Neuronal stem cell (in vitro differentiated cells): Measurements from ENCODE around the gene PPP1R14B. TPM values are rescaled to one million over a fixed set of nuclear protein-coding genes. Genes with fewer than 3 reads are reported as not detected.

Experiments used
- DNase-seq: peaks from one replicate; pipeline ENCODE4 v3.0.0-alpha.2; 2013; ENCODE audit warnings: low spot score
- H2AFZ ChIP-seq: one replicate; pipeline ENCODE4 v1.6.1; 2013; ENCODE audit warnings: mild to moderate bottlenecking, low read length, inconsistent platforms
- H2AK5ac ChIP-seq: 2 replicates; pipeline ENCODE4 v1.6.1; 2013; ENCODE audit warnings: low read depth, mild to moderate bottlenecking, inconsistent platforms, low read length, moderate library complexity, mixed read lengths
- H2BK120ac ChIP-seq: 2 replicates; pipeline ENCODE4 v1.6.1; 2013; ENCODE audit warnings: low read depth, mild to moderate bottlenecking, inconsistent platforms, low read length, moderate library complexity, mixed read lengths
- H2BK12ac ChIP-seq: one replicate; pipeline ENCODE4 v1.6.1; 2013; ENCODE audit warnings: low read length, inconsistent platforms
- H2BK15ac ChIP-seq: 2 replicates; pipeline ENCODE4 v1.6.1; 2013; ENCODE audit warnings: mild to moderate bottlenecking, low read length, inconsistent platforms, mixed read lengths
- H2BK5ac ChIP-seq: one replicate; pipeline ENCODE4 v1.6.1; 2013; ENCODE audit warnings: inconsistent platforms, mild to moderate bottlenecking, low read length, moderate library complexity
- H3K14ac ChIP-seq: one replicate; pipeline ENCODE4 v1.6.1; 2013; ENCODE audit warnings: low read length, inconsistent platforms
- H3K18ac ChIP-seq: 2 replicates; pipeline ENCODE4 v1.6.1; 2013; ENCODE audit warnings: low read length, inconsistent platforms
- H3K23ac ChIP-seq: 2 replicates; pipeline ENCODE4 v1.6.1; 2013; ENCODE audit warnings: low read depth, mild to moderate bottlenecking, mixed read lengths, low read length, inconsistent platforms; ENCODE audit not compliant: poor library complexity
- H3K27ac ChIP-seq: replicated peaks from 3 replicates; pipeline ENCODE4 v1.5.1; 2013; ENCODE audit warnings: low read length, inconsistent platforms
- H3K27me3 ChIP-seq, 3 experiments: 2 replicates each; pipeline ENCODE4 v1.6.1; 2013; ENCODE audit warnings: low read length in 3 of 3, mild to moderate bottlenecking in 2 of 3, inconsistent platforms in 1 of 3, low read depth in 1 of 3, mixed read lengths in 1 of 3, moderate library complexity in 1 of 3; ENCODE audit not compliant: control insufficient read depth in 3 of 3, insufficient read depth in 3 of 3
- H3K36me3 ChIP-seq, 2 donors: replicated peaks in 1 of 2; 2 replicates each; pipeline ENCODE4 v1.6.1; 2013; ENCODE audit warnings: low read length in 2 of 2; ENCODE audit not compliant: control insufficient read depth in 2 of 2, insufficient read depth in 2 of 2
- H3K4ac ChIP-seq: 2 replicates; pipeline ENCODE4 v1.6.1; 2013; ENCODE audit warnings: inconsistent platforms, mild to moderate bottlenecking, low read length, moderate library complexity
- H3K4me1 ChIP-seq, 2 donors: 1 replicate in 1 of 2; 2 replicates in 1 of 2; pipeline ENCODE4 v1.6.1; 2013; ENCODE audit warnings: low read length in 2 of 2, low read depth in 1 of 2; ENCODE audit not compliant: control insufficient read depth in 2 of 2, insufficient read depth in 1 of 2
- H3K4me2 ChIP-seq: one replicate; pipeline ENCODE4 v1.6.1; 2013; ENCODE audit warnings: mild to moderate bottlenecking, low read length, inconsistent platforms; ENCODE audit not compliant: insufficient read depth, poor library complexity, severe bottlenecking
- H3K4me3 ChIP-seq, 2 donors: 2 replicates each; pipeline ENCODE4 v1.5.1; 2013; ENCODE audit warnings: low read length in 2 of 2, mild to moderate bottlenecking in 2 of 2, inconsistent platforms in 1 of 2, moderate library complexity in 1 of 2
- H3K79me1 ChIP-seq: one replicate; pipeline ENCODE4 v1.6.1; 2013; ENCODE audit warnings: low read depth, mild to moderate bottlenecking, inconsistent platforms, low read length, moderate library complexity
- H3K9ac ChIP-seq: one replicate; pipeline ENCODE4 v1.6.1; 2013; ENCODE audit warnings: mild to moderate bottlenecking, low read depth, low read length, inconsistent platforms; ENCODE audit not compliant: poor library complexity
- H3K9me3 ChIP-seq, 2 donors: replicated peaks in 1 of 2; 2 replicates each; pipeline versions ENCODE3 to v1.6.1; 2013; ENCODE audit warnings: low read length in 2 of 2, mild to moderate bottlenecking in 2 of 2, inconsistent platforms in 1 of 2, low read depth in 1 of 2, mixed read lengths in 1 of 2, moderate library complexity in 1 of 2; ENCODE audit not compliant: control insufficient read depth in 2 of 2, insufficient read depth in 1 of 2
- H4K8ac ChIP-seq: one replicate; pipeline ENCODE4 v1.6.1; 2013; ENCODE audit warnings: low read depth, mild to moderate bottlenecking, inconsistent platforms, low read length, moderate library complexity
- H4K91ac ChIP-seq: one replicate; pipeline ENCODE4 v1.6.1; 2013; ENCODE audit warnings: low read length, low read depth, mild to moderate bottlenecking, inconsistent platforms; ENCODE audit not compliant: poor library complexity
- WGBS, 2 donors: extraction: QIAGEN DNeasy Blood & Tissue Kit; methylation state at CpG; one replicate each; pipeline ENCODE4 v1.1.7; 2013; ENCODE audit warnings: missing lambda C conversion rate in 2 of 2, mixed read lengths in 1 of 2; ENCODE audit not compliant: insufficient read length in 2 of 2, insufficient replicate concordance in 1 of 2; ENCODE audit errors: extremely low coverage in 2 of 2; 5-methylcytosine and 5-hydroxymethylcytosine counted together
- small RNA-seq: library from polyadenylated mRNA; stranded (forward); fragments of <200 nt; extraction: miRNeasy Mini kit (QIAGEN cat#:217004); gene quantifications from one replicate; pipeline ENCODE3, GENCODE V24; 2013; ENCODE audit not compliant: insufficient read depth

The PPP1R14B gene

GRCh38 chr11:64201543-64201942 lies 45.2 kb downstream of the PPP1R14B start:
- Histone ChIP-seq H3K18ac (no peak overlapping the region), H4K8ac (no peak overlapping the region), H3K4ac (no peak overlapping the region), H3K14ac (no peak overlapping the region), H3K4me2 (no peak overlapping the region), H4K91ac (no peak overlapping the region), H3K27ac (no peak overlapping the region), H3K4me3 (no peak overlapping the region), H3K27me3 (no peaks in the 10 kb centered on the region), H3K4me1 (peaks cover 0 to 6% of the 10 kb centered on the region in 2 donors), H2BK120ac (no peak overlapping the region), H3K79me1 (no peaks in the 10 kb centered on the region), H3K9me3 (peaks cover 0 to 2% of the 10 kb centered on the region in 2 donors), H3K36me3 (peaks cover 66 to 98% of the 10 kb centered on the region in 2 donors), H2BK15ac (no peak overlapping the region), H3K23ac (no peak overlapping the region), H2BK12ac (no peak overlapping the region), H3K9ac (no peak overlapping the region), H2AK5ac (no peak overlapping the region), H2BK5ac (no peak overlapping the region), H2AFZ (no peak overlapping the region)
- no peak for DNase-seq
- no CpG with 5 or more reads among the region's 3 CpGs for WGBS, 2 donors

GRCh38 chr11:64198511-64198910 lies 48.2 kb downstream of the PPP1R14B start:
- H3K18ac ChIP-seq: no peak overlapping the region
- peaks cover 0 to 6% of the 10 kb centered on the region in 2 donors for H3K4me1 ChIP-seq
- DNase-seq: no peak
- no peak overlapping the region for H2BK15ac ChIP-seq
- no peak overlapping the region for H3K14ac ChIP-seq
- no peak overlapping the region for H2BK5ac ChIP-seq
- H3K9me3 ChIP-seq: peaks cover 0 to 2% of the 10 kb centered on the region in 2 donors
- no peak overlapping the region for H3K4me3 ChIP-seq
- no peak overlapping the region for H3K4me2 ChIP-seq
- H4K91ac ChIP-seq: no peak overlapping the region
- H3K9ac ChIP-seq: no peak overlapping the region
- H4K8ac ChIP-seq: no peak overlapping the region
- H2AFZ ChIP-seq: no peak overlapping the region
- no peak overlapping the region for H2AK5ac ChIP-seq
- H2BK120ac ChIP-seq: no peak overlapping the region
- H2BK12ac ChIP-seq: no peak overlapping the region
- no peak overlapping the region for H3K4ac ChIP-seq
- H3K79me1 ChIP-seq: peaks cover under 1% of the 10 kb centered on the region
- H3K27me3 ChIP-seq: no peaks in the 10 kb centered on the region
- no CpG with 5 or more reads among the region's 2 CpGs for WGBS, 2 donors
- H3K36me3 ChIP-seq: peaks cover 71 to 100% of the 10 kb centered on the region in 2 donors
- no peak overlapping the region for H3K23ac ChIP-seq
- no peak overlapping the region for H3K27ac ChIP-seq

- Histone ChIP-seq H3K4ac (no peak overlapping the region), H3K36me3 (peaks cover 67 to 100% of the 10 kb centered on the region in 2 donors), H3K18ac (no peak overlapping the region), H2AK5ac (no peak overlapping the region), H3K23ac (no peak overlapping the region), H3K4me2 (no peak overlapping the region), H2BK15ac (no peak overlapping the region), H4K91ac (no peak overlapping the region), H3K27me3 (no peaks in the 10 kb centered on the region), H3K79me1 (peaks cover 6% of the 10 kb centered on the region), H3K27ac (no peak overlapping the region), H3K9ac (no peak overlapping the region), H2BK120ac (no peak overlapping the region), H2BK5ac (no peak overlapping the region), H4K8ac (no peak overlapping the region), H2AFZ (no peak overlapping the region), H3K14ac (no peak overlapping the region), H3K4me3 (no peak overlapping the region), H2BK12ac (no peak overlapping the region), H3K4me1 (no peaks in the 10 kb centered on the region), H3K9me3 (no peaks in the 10 kb centered on the region)
- WGBS, 2 donors: no CpG with 5 or more reads among the region's 9 CpGs
- DNase-seq: no peak
Observed at GRCh38 chr11:64196626-64197025, 50.1 kb downstream of the PPP1R14B start.

Small RNA genes within 50 kb of the gene (small RNA-seq; reads per million reads assigned to genes)
- not detected for gene RF00019
